Stimulated activated CD4-positive, alpha-beta T cell treated with anti-CD3 and anti-CD28 coated beads, Interleukin-2, amount 100 ng/mL, for 24 hours (primary cell): ENCODE measurements around the gene THSD4.

Source experiments
- DNase-seq, 2 donors: peaks; one replicate each; pipeline ENCODE4 v3.0.0-alpha.2; 2020

THSD4 gene

GRCh38 chr15:71273731-71274447, 158.6 kb downstream of the THSD4 start:
- no peak for DNase-seq

- DNase-seq = no peak
Observed at GRCh38 chr15:71274448-71274798, 159.2 kb downstream of the THSD4 start.

GRCh38 chr15:71275098-71275497, 159.8 kb downstream of the THSD4 start:
- DNase-seq = no peak

GRCh38 chr15:71275566-71276335, 160.5 kb downstream of the THSD4 start:
- no peak for DNase-seq

GRCh38 chr15:71276336-71276665, 161.0 kb downstream of the THSD4 start:
- DNase-seq = no peak

- DNase-seq = no peak
Observed at GRCh38 chr15:71278989-71279756, 163.9 kb downstream of the THSD4 start.

- DNase-seq = no peak
Observed at GRCh38 chr15:71279757-71280141, 164.5 kb downstream of the THSD4 start.

GRCh38 chr15:71280206-71280605, 164.9 kb downstream of the THSD4 start:
- DNase-seq = no peak

- DNase-seq = no peak
Observed at GRCh38 chr15:71281256-71281655, 166.0 kb downstream of the THSD4 start.

- no peak for DNase-seq
Observed at GRCh38 chr15:71282076-71282475, 166.8 kb downstream of the THSD4 start.

- no peak for DNase-seq
Observed at GRCh38 chr15:71288348-71288955, 173.2 kb downstream of the THSD4 start.

GRCh38 chr15:71290002-71290401, 174.7 kb downstream of the THSD4 start:
- DNase-seq = no peak

GRCh38 chr15:71290881-71291635, 175.8 kb downstream of the THSD4 start:
- DNase-seq = no peak

- DNase-seq = no peak
Observed at GRCh38 chr15:71291723-71292122, 176.5 kb downstream of the THSD4 start.

GRCh38 chr15:71293723-71294122, 178.5 kb downstream of the THSD4 start:
- DNase-seq = no peak

- no peak for DNase-seq
Observed at GRCh38 chr15:71294251-71294910, 179.1 kb downstream of the THSD4 start.

- DNase-seq = no peak
Observed at GRCh38 chr15:71294911-71295602, 179.8 kb downstream of the THSD4 start.

- no peak for DNase-seq
Observed at GRCh38 chr15:71295603-71296314, 180.5 kb downstream of the THSD4 start.

- DNase-seq = no peak
Observed at GRCh38 chr15:71296315-71296679, 181.0 kb downstream of the THSD4 start.

- DNase-seq = no peak
Observed at GRCh38 chr15:71301958-71302621, 186.8 kb downstream of the THSD4 start.
